Uterus (tissue), 4 donors: Measurements from ENCODE around the gene CTSL. TPM values are rescaled to one million over a fixed set of nuclear protein-coding genes. Genes with fewer than 3 reads are reported as not detected.

Source experiments
- DNase-seq, 2 donors: peaks; one replicate each; pipeline ENCODE4 v3.0.0-alpha.2; 2019 to 2020
- H3K27ac ChIP-seq, 2 donors: fragments of 200-600 bp; sonication (generic); 1 replicate in 1 of 2; 2 replicates in 1 of 2; pipeline ENCODE4 v1.5.1; 2016 to 2018
- H3K27me3 ChIP-seq, 2 donors: fragments of 200-600 bp; sonication (generic); one replicate each; pipeline ENCODE4 v1.5.1; 2018 to 2019; ENCODE audit warnings: control low read depth in 1 of 2
- H3K36me3 ChIP-seq, 2 donors: fragments of 200-600 bp; sonication (generic); one replicate each; pipeline ENCODE4 v1.5.1; 2019; ENCODE audit warnings: control low read depth in 1 of 2
- H3K4me1 ChIP-seq, 2 donors: fragments of 200-600 bp; sonication (generic); one replicate each; pipeline ENCODE4 v1.5.1; 2018 to 2019; ENCODE audit warnings: control low read depth in 1 of 2
- H3K4me3 ChIP-seq, 2 donors: fragments of 200-600 bp; sonication (generic); 1 replicate in 1 of 2; 2 replicates in 1 of 2; pipeline ENCODE4 v1.5.1; 2018 to 2019; ENCODE audit warnings: mild to moderate bottlenecking in 1 of 2
- H3K9me3 ChIP-seq, 2 donors: fragments of 200-600 bp; sonication (generic); one replicate each; pipeline ENCODE4 v1.5.1; 2019; ENCODE audit warnings: control low read depth in 1 of 2
- CTCF ChIP-seq, 4 experiments: fragments of 200-600 bp in 2 of 4; fragments of 450-650 bp in 2 of 4; sonication (generic) in 2 of 4; IDR thresholded peaks; one replicate each; pipeline ENCODE4 v1.5.1; 2016 to 2019; ENCODE audit warnings: antibody characterized with exemption in 4 of 4, mild to moderate bottlenecking in 2 of 4, moderate library complexity in 1 of 4
- POLR2A ChIP-seq, 2 donors: fragments of 450-650 bp; IDR thresholded peaks; one replicate each; pipeline ENCODE4 v1.6.1; 2016; ENCODE audit warnings: antibody characterized with exemption in 2 of 2, mild to moderate bottlenecking in 1 of 2, moderate library complexity in 1 of 2
- intact Hi-C: fragments of 100-400 bp; cut with DNase I; formaldehyde crosslinking; loops from one replicate; pipeline ENCODE4 v1.15.1; 2023; ENCODE audit warnings: low total_unique reads
- total RNA-seq, 4 donors: library from RNA; depleted of rRNA in 3 of 4; stranded (reverse); fragments of >200 nt in 3 of 4; gene quantifications; one replicate each; pipeline versions ENCODE4 v1.1.0 to v1.2.4, GENCODE V29; 2014 to 2023
- donor health status: DM: yes; HTN: yes; CAD: no.

Gene CTSL
- total RNA-seq, 4 donors from 2014 or later = 84.3 to 183 (median 147) TPM

- H3K4me1 ChIP-seq = peaks cover 0 to 12% of the 10 kb centered on the region in 2 donors
- no peak for DNase-seq
- H3K9me3 ChIP-seq = no peaks in the 10 kb centered on the region
- H3K27ac ChIP-seq = peak overlapping the region; percentile 69 to 77
- H3K27me3 ChIP-seq = no peaks in the 10 kb centered on the region
- TF ChIP-seq POLR2A (IDR thresholded peaks at IDR 0.05) = no peak
- no peak for TF ChIP-seq CTCF (IDR thresholded peaks at IDR 0.05)
- peak overlapping the region in 1 of 2 donors; percentile 17 for H3K4me3 ChIP-seq
- intact Hi-C loops = no loop called here
- no peaks in the 10 kb centered on the region for H3K36me3 ChIP-seq
Observed at GRCh38 chr9:87713988-87714330, 12.0 kb upstream of the CTSL start.

- intact Hi-C loops = no loop called here
- DNase-seq = peak; percentile 50 to 80
- H3K36me3 ChIP-seq = no peaks in the 10 kb centered on the region
- peaks cover 0 to 12% of the 10 kb centered on the region in 2 donors for H3K4me1 ChIP-seq
- no peaks in the 10 kb centered on the region for H3K27me3 ChIP-seq
- H3K9me3 ChIP-seq = no peaks in the 10 kb centered on the region
- H3K4me3 ChIP-seq = no peak overlapping the region
- TF ChIP-seq POLR2A (IDR thresholded peaks at IDR 0.05) (no peak), CTCF (IDR thresholded peaks at IDR 0.05) (no peak)
- peak overlapping the region; percentile 69 to 77 for H3K27ac ChIP-seq
Observed at GRCh38 chr9:87714819-87715218, 11.1 kb upstream of the CTSL start.

GRCh38 chr9:87716141-87716540, 9.8 kb upstream of the CTSL start:
- Histone ChIP-seq H3K27me3 (no peaks in the 10 kb centered on the region), H3K36me3 (no peaks in the 10 kb centered on the region), H3K27ac (peak overlapping the region; percentile 43 to 53), H3K4me1 (peaks cover 0 to 12% of the 10 kb centered on the region in 2 donors), H3K9me3 (no peaks in the 10 kb centered on the region), H3K4me3 (no peak overlapping the region)
- intact Hi-C loops = no loop called here
- no peak for TF ChIP-seq POLR2A (IDR thresholded peaks at IDR 0.05)
- TF ChIP-seq CTCF (IDR thresholded peaks at IDR 0.05) = no peak
- no peak for DNase-seq

- Histone ChIP-seq H3K4me3 (no peak overlapping the region), H3K4me1 (peaks cover 0 to 12% of the 10 kb centered on the region in 2 donors), H3K27ac (no peak overlapping the region), H3K36me3 (no peaks in the 10 kb centered on the region), H3K9me3 (no peaks in the 10 kb centered on the region), H3K27me3 (no peaks in the 10 kb centered on the region)
- no peak for DNase-seq
- TF ChIP-seq POLR2A (IDR thresholded peaks at IDR 0.05) = no peak
- no peak for TF ChIP-seq CTCF (IDR thresholded peaks at IDR 0.05)
- intact Hi-C loops = no loop called here
Observed at GRCh38 chr9:87717456-87717855, 8.5 kb upstream of the CTSL start.

- intact Hi-C loops = no loop called here
Observed at GRCh38 chr9:87718231-87718630, 7.7 kb upstream of the CTSL start.

More at GRCh38 chr9:87718231-87718630, 7.7 kb upstream of the CTSL start:
- Histone ChIP-seq H3K36me3 (no peaks in the 10 kb centered on the region), H3K27ac (no peak overlapping the region), H3K4me1 (peaks cover 0 to 12% of the 10 kb centered on the region in 2 donors), H3K9me3 (no peaks in the 10 kb centered on the region), H3K4me3 (no peak overlapping the region), H3K27me3 (no peaks in the 10 kb centered on the region)
- DNase-seq = no peak
- TF ChIP-seq POLR2A (IDR thresholded peaks at IDR 0.05) (no peak), CTCF (IDR thresholded peaks at IDR 0.05) (no peak)
